ENCODE measurements around the gene ISCA1. TPM values are rescaled to one million over a fixed set of nuclear protein-coding genes. Genes with fewer than 3 reads are reported as not detected.

The ISCA1 gene
- polyA plus RNA-seq, 1 experiment: 15.6 TPM

- TF ChIP-seq, protein P1, sequence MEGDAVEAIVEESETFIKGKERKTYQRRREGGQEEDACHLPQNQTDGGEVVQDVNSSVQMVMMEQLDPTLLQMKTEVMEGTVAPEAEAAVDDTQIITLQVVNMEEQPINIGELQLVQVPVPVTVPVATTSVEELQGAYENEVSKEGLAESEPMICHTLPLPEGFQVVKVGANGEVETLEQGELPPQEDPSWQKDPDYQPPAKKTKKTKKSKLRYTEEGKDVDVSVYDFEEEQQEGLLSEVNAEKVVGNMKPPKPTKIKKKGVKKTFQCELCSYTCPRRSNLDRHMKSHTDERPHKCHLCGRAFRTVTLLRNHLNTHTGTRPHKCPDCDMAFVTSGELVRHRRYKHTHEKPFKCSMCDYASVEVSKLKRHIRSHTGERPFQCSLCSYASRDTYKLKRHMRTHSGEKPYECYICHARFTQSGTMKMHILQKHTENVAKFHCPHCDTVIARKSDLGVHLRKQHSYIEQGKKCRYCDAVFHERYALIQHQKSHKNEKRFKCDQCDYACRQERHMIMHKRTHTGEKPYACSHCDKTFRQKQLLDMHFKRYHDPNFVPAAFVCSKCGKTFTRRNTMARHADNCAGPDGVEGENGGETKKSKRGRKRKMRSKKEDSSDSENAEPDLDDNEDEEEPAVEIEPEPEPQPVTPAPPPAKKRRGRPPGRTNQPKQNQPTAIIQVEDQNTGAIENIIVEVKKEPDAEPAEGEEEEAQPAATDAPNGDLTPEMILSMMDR (IDR thresholded peaks at IDR 0.05; ENCODE audit: insufficient read depth, low read depth, low read length): no peak
- CTCF ChIA-PET: interaction anchor here (1.0 to 1.6 kb wide), 2 partner anchors 12 to 128 kb away, joined by 3 to 4 read pairs; no protein-coding TSS in a partner anchor
- DNase-seq (ENCODE audit: low read depth): no peak
These were observed 3.9 kb upstream of the ISCA1 start for GRCh38 chr9:86286278-86286677.

DNA sequence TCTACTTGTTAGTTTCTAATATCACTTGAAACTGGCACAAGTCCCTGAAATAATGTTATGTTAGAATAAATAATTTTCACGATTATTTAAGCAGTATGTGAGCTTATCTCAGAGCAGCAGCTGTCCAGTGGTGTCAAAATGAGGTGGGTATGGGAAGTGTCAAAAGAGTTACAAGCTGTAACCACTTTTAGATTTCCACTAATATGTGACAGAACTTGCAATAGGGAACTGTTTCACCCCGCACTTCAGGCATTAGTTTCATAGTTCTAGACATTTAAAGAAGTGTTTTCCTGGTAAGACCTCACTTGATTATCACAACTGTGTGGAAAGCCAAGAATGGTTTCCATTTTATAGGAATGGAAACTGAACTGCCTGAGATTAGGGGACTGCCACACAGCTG lies 2.9 kb upstream of the ISCA1 start:
- DNase-seq (ENCODE audit: low read depth): no peak
- Histone ChIP-seq H3K4me3 (ENCODE audit: low read depth, low read length) (no peak overlapping the region), H3K36me3 (ENCODE audit: control insufficient read depth, insufficient read depth, low read length) (no peaks in the 10 kb centered on the region), H3K27me3 (ENCODE audit: control insufficient read depth, insufficient read depth, low read length) (no peaks in the 10 kb centered on the region)
- TF ChIP-seq, protein P1 (IDR thresholded peaks at IDR 0.05; ENCODE audit: insufficient read depth, low read depth, low read length): no peak
- CTCF ChIA-PET: interaction anchor here (1.5 kb wide), 1 partner anchor 14 kb away, joined by 3 read pairs; no protein-coding TSS in a partner anchor
- POLR2A ChIA-PET: no interaction called here

More at GRCh38 chr9:86286278-86286677, 3.9 kb upstream of the ISCA1 start:
- H3K4me3 ChIP-seq (ENCODE audit: low read depth, low read length): no peak overlapping the region
- POLR2A ChIA-PET: no interaction called here
- H3K36me3 ChIP-seq (ENCODE audit: control insufficient read depth, insufficient read depth, low read length): no peaks in the 10 kb centered on the region
- H3K27me3 ChIP-seq (ENCODE audit: control insufficient read depth, insufficient read depth, low read length): no peaks in the 10 kb centered on the region

DNA sequence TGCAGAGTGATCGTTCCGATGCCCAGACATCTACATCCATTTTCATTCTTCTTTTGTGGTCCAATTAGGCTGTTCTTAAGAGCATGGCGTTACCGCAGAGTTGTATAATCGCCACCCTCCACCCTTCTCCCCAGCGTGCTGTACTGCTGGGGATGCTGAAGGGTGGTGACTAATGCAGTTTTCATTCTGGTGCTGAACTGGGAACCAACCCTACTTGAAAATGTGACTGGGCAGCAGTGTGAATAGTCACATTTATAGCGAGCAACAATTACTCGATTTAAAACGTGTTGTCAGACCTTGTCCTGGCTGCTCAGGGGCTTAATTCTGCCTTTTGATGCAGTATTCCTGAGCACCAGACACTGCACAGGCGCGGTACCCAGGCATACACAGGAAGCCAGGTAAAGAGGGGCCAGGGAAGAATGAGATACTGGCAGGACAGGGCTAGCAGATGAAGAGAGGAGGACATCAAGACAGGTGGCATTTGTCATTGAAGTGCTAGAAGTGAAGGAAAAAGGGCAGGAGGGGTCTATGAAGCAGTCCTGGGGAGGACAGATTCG lies 719 bp upstream of the ISCA1 start:
- CTCF ChIA-PET: interaction anchor here (0.8 kb wide), 1 partner anchor 81 kb away, joined by 3 read pairs; no protein-coding TSS in a partner anchor
- Histone ChIP-seq H3K4me3 (ENCODE audit: low read depth, low read length) (peak overlapping the region; percentile 74), H3K27me3 (ENCODE audit: control insufficient read depth, insufficient read depth, low read length) (no peaks in the 10 kb centered on the region), H3K36me3 (ENCODE audit: control insufficient read depth, insufficient read depth, low read length) (0 out of 2 replicates have a peak, but pooled peaks cover 3% of the 10 kb centered on the region)
- peak; percentile 75 for DNase-seq (ENCODE audit: low read depth)
- TF ChIP-seq, protein P1 (IDR thresholded peaks at IDR 0.05; ENCODE audit: insufficient read depth, low read depth, low read length): no peak
- POLR2A ChIA-PET: interaction anchor here (0.6 kb wide), 1 partner anchor 33 kb away, joined by 3 read pairs; no protein-coding TSS in a partner anchor

- 0 out of 2 replicates have a peak, but pooled peaks cover 3% of the 10 kb centered on the region for H3K36me3 ChIP-seq (ENCODE audit: control insufficient read depth, insufficient read depth, low read length)
- peak overlapping the region; percentile 74 for H3K4me3 ChIP-seq (ENCODE audit: low read depth, low read length)
- TF ChIP-seq, protein P1 (IDR thresholded peaks at IDR 0.05; ENCODE audit: insufficient read depth, low read depth, low read length): no peak
- ChIA-PET CTCF (no interaction called here), POLR2A (no interaction called here)
- no peaks in the 10 kb centered on the region for H3K27me3 ChIP-seq (ENCODE audit: control insufficient read depth, insufficient read depth, low read length)
- no peak for DNase-seq (ENCODE audit: low read depth)
These were observed 703 bp downstream of the ISCA1 start for GRCh38 chr9:86281593-86282076.

DNA sequence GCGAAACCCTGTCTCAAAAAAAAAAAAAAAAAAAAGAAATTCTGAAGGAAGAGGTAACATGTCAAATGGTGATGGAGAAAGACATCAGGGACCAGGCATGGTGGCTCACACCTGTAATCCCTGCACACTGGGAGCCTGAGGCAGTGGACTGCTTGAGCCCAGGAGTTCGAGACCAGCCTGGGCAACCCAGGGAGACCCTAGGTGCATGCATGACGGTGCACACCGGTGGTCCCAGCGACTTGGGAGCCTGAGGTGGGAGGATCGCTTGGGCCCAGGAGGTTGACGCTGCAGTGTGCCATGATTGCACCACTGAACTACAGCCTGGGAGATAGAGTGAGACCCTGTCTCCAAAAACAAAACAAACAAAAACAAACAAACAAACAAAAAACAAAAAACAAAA lies 1.8 kb downstream of the ISCA1 start:
- no peak for DNase-seq (ENCODE audit: low read depth)
- POLR2A ChIA-PET: no interaction called here
- Histone ChIP-seq H3K4me3 (ENCODE audit: low read depth, low read length) (no peak overlapping the region), H3K36me3 (ENCODE audit: control insufficient read depth, insufficient read depth, low read length) (0 out of 2 replicates have a peak, but pooled peaks cover 3% of the 10 kb centered on the region), H3K27me3 (ENCODE audit: control insufficient read depth, insufficient read depth, low read length) (no peaks in the 10 kb centered on the region)
- CTCF ChIA-PET: interaction anchor here (1.3 kb wide), 1 partner anchor 78 kb away, joined by 3 read pairs; no protein-coding TSS in a partner anchor
- TF ChIP-seq, protein P1 (IDR thresholded peaks at IDR 0.05; ENCODE audit: insufficient read depth, low read depth, low read length): no peak
